Measurements from ENCODE around the gene POU3F2.

POU3F2 gene

DNA sequence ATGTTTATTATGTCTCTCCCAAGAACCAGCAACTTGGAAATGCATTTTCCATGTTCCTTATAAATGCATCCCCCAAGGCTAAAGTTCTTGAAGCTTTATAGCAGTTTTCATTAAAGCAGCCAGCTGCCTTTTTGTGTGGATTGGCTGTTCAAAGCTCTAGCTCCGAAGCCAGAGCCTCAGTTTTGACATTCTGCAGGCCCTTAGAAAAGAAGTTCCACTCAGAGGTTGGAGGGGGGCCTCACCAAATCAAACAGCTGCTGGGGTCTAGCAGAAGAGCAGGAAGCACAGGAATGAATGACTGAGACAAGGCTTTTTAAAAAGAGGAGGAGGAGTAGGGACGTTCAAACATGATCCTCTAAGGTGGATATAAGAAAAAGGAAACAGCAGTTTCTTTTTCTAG lies 4.2 kb upstream of the POU3F2 start:
- no peak for DNase-seq (ENCODE audit: low read depth in 1 of 2, low spot score in 1 of 2)

DNA sequence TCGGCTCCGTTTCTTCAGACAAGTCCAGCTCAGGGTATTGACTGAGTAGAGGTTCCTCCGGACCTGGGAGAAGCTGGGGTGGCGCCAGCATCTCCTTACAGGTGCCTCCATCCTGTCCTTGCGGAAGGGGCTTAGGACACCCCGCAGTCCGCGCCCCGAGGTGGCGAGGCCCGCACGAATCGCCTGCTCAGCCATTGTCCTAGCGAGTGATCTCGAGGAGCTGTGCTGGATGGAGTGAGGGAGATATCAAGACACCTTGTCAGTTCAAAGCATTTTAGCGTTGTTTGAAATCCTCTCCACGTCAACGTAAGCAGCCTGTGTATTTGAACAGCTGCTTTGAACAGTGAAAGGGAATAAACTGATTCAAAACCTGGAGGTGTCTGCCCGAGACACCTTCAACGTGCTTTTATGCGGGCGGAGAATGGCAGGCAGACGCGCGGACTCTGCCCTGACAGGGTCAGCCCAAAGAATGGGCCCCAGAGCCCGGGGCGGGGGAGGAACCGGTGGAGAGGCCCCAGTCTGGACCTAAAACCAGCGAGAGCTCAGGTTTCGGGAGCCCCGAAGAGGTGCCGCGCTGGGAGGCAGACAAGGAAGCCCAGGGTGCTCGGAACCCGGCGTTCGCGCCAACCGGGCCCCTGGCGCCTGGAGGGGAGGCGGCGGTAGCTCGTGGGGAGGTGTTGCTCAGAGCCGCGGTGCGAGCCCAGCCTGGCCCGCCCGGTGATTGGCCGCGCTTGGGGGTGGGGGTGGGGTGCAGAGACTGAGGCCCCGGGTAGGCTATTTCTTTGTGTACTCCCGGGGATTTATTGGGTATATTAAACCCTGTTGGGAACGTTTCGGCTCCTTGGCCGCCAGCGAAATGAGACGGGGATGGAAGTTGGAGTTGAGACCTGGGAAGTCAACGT lies 3.1 kb upstream of the POU3F2 start:
- no peak for DNase-seq (ENCODE audit: low read depth in 1 of 2, low spot score in 1 of 2)

DNA sequence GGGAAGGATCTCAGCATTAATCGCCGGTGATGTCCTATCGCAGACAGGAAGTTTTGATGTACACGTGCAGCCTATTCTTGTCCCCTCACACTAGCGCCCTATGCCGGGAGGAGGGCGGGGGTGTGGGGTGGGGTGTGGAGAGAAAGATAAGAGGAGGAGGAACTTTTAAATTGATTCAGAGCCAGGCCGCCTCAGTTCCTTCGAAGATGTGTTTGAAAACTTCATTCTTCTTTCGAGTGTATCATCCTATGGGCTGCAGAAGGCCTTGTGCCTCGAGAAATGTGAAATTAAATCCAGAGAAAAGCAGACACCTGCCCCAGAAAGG lies 2.5 kb upstream of the POU3F2 start:
- DNase-seq (ENCODE audit: low read depth in 1 of 2, low spot score in 1 of 2): no peak

DNA sequence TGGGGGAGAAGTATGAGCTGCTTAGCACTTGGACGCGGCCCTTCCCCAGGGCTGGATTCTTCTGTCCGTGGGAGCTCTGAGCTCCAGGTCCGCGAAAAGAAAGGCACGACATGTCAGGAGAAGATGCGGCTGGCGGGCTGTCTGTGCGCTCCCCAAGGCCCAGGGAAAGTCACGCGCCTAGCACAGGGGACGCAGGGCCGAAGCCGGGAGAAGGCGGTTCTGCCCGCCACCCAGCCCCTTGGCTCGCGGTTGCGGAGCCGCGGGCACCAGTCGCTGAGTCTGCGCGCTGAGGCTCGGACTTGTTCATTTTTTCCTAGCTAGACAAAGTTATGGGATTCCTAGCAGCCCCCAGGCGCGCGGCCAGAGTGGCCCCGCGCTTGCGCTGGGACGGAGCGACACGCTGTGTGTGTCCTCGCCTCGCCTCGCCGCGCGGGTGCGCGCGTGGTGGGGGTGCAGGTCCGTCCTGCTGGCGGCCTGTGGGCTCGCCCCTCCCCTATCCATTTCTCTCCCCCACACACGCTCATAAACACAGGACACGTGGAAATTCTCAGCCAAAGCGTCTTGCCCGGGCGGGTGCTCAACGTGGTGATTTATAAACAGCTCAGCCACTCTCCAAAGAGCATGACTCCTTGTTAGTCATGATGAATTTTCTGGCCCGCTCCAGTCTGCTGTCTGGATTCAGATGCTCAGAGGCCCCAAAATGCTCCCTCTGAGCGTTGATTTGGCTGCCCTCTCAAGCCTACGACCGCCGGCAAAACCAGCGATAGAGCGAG lies 1.9 kb upstream of the POU3F2 start:
- DNase-seq (ENCODE audit: low read depth in 1 of 2, low spot score in 1 of 2): no peak

DNA sequence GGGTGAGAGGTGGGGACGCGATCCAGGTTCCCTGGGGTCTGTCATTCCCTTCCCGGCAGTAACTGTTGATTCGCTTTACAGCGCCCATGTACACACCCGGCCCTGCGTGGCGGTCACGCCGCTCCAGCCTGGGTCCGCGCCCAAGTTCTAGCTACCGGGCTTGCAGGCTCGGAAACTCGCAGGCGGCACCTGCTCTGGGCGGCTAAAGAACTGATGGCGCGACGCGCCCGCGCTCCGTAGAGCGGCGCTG lies 1.4 kb upstream of the POU3F2 start:
- DNase-seq (ENCODE audit: low read depth in 1 of 2, low spot score in 1 of 2): no peak

DNA sequence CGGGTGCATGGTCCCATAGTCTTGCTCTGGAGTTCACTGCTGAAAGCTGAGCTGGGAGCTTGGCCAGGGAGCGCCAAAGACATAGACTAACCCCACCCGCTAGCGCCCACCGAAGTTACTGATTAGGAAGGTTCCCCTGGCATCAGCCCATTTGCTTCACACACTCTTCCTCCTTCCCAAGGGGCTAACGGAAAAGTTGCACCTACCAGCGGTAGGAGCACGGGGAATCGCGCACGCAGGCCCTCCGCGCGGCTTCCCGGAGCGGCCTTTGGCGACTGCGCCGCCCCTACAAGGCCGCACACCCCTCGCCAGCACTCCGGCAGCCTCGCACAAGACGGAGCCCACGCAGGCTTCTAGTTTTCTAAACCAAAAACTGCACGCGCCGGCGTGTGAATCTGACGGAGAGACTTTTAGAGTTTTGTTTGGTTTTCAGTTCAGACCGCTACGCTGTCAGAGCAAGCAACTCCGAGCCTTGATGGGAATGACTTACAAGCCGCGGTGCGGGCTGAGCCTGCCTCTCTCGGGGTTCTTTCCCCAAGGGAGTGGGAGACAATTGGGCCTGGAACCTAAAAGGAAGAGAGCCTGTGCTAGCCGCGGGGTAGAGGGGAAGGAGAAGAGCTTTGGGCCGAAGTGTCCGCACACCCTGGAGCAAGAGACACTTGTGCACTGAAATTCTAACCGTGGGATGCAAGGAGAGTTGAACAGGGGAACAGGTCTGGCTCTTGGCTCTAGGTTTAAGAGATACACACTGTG lies 891 bp upstream of the POU3F2 start:
- DNase-seq (ENCODE audit: low read depth in 1 of 2, low spot score in 1 of 2): no peak

DNA sequence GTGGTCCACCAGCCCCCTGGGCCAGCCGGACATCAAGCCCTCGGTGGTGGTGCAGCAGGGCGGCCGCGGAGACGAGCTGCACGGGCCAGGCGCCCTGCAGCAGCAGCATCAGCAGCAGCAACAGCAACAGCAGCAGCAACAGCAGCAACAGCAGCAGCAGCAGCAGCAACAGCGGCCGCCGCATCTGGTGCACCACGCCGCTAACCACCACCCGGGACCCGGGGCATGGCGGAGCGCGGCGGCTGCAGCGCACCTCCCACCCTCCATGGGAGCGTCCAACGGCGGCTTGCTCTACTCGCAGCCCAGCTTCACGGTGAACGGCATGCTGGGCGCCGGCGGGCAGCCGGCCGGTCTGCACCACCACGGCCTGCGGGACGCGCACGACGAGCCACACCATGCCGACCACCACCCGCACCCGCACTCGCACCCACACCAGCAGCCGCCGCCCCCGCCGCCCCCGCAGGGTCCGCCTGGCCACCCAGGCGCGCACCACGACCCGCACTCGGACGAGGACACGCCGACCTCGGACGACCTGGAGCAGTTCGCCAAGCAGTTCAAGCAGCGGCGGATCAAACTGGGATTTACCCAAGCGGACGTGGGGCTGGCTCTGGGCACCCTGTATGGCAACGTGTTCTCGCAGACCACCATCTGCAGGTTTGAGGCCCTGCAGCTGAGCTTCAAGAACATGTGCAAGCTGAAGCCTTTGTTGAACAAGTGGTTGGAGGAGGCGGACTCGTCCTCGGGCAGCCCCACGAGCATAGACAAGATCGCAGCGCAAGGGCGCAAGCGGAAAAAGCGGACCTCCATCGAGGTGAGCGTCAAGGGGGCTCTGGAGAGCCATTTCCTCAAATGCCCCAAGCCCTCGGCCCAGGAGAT lies 1.0 kb downstream of the POU3F2 start:
- no peak for DNase-seq (ENCODE audit: low read depth in 1 of 2, low spot score in 1 of 2)

DNA sequence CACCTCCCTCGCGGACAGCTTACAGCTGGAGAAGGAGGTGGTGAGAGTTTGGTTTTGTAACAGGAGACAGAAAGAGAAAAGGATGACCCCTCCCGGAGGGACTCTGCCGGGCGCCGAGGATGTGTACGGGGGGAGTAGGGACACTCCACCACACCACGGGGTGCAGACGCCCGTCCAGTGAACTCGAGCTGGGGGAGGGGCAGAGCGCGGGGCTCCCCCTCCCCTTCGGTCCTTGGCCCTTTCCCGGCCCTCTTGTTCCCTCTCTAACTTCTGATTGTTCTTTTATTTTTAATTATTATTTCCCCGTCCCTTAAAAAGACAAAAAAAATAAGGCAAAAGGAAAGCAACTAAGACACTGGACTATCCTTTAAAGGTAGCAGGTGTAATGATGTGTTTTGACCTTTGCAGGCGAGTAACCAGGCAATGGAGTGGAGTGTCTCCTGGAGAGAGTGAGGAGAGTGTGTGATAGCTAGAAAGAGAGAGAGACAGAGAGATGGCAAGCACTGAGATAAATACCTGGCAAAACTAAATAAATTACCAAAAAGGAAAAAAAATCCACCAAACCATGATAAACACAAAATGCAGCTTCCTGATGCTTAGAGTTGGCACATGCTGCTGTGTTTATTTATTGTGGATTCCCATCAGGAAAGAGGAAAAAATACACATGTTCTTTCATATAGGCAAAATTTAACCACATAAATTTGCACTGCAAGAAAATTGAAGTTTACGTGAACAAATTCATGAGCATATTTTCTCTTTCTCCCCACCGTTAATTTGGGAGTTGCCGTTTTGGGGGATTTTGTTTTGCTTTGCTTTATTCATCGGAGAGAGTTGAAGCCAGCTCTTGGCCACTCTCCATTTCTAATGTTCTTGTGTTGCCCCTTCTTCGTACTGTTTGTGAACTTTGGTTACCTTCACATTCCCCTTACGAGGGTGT lies 1.9 kb downstream of the POU3F2 start:
- no peak for DNase-seq (ENCODE audit: low read depth in 1 of 2, low spot score in 1 of 2)

DNA sequence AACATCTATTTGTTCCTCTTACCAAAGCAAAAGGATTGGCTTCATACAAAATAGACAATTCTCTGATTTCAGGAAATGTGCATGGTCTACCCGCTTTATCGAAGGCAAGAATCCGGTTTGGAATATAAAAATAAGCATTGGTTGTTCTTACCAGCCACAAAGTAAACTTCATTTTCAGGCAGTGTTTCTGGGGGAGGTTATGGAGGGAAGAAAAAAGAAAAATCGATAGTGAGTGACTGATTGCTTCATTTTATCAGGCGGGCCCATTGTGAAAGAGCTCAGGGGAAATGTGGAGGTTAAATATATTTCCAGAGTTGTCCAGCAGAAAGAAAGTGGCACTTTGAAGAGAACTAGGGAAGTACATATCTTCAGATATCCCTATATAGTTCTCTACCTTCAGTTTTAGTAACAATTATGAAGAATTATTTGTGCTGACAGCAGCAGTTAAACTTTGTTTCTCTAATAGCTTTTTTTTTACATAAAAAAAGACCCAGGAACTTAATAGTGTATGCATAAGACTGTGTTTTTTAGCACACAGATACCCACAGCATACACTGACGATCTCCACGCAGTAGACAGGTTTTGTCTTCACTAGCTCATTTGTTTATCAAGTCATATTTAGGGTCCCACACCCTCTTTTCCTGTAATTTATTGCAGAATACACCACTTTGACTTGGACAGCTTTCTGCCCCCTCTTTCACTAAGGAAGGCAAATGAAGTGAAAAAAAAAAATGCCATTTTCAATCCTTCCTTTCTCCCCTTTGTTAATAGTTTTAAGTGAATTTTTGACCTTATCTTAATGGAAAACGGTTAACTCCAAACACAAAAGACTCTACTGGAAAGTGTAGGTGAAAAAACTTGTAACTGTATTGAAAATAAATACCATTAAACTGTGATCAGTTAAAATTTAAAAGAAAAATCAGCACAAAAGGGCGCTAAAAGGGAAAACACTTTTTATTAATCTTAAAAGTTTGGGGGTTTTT lies 2.9 kb downstream of the POU3F2 start:
- DNase-seq (ENCODE audit: low read depth in 1 of 2, low spot score in 1 of 2): no peak

DNA sequence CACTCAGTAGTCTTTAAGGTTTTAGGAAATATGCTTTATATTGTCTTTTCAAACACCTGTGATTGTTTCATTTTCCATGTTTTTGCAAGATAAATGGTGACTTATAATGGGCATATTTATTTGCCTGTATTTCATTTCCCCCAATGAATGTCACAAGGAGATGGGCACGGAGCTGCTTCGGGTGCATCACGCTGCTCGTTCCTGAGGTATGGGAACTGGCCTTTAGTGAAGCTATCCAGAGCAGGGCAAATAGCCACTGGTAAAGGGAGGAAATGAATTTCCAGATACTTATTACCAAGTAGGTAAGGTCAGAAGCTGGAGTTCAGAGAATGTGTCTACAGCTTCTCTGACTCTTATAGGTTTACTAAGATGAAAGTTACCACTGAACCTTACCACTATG lies 3.7 kb downstream of the POU3F2 start:
- no peak for DNase-seq (ENCODE audit: low read depth in 1 of 2, low spot score in 1 of 2)

DNA sequence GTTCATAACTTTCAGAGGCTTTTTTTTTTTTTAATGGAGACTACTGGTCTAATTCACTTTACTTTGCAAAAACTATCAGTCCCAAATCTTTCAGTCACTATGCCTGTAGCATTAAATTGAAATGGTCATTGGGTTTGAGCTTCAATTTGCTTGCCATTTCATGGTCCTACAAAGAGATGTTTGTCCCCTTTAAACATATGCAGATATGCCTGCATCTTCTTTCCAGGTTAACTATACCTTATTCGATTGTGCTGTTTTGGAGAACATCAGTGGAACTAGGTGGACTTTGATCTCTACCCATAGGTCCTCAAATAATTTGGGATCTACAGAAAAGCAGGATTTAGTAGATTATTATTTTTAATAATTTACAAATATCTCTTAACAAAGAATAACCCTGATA lies 4.6 kb downstream of the POU3F2 start:
- no peak for DNase-seq (ENCODE audit: low read depth in 1 of 2, low spot score in 1 of 2)

DNA sequence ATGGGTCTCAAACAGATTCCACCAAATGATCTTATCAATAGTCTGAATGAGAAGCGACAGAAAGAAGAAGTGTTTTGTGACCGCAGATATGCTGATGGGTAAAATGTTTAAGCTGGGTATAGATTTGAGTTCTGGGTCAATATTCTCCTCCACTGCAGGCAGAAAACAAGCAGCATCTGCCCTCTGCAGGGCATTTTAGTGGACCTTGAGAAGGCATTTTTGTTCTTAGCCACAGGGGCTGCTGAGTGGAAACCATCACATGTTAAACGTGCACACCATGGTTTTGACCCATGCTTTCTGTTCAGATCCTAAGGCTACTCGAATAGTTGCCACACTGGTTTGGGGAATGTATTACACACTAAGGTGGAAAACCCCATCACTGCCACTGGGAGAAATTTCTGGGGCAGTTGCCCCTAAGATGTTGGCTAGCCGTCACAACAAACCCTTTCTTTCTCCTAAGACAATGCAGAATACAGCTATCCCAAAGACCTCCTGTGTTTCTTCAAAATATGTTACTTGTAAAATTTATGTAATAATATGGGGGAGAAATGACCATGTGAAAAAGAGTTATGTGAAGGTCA lies 5.5 kb downstream of the POU3F2 start:
- no peak for DNase-seq (ENCODE audit: low read depth in 1 of 2, low spot score in 1 of 2)

DNA sequence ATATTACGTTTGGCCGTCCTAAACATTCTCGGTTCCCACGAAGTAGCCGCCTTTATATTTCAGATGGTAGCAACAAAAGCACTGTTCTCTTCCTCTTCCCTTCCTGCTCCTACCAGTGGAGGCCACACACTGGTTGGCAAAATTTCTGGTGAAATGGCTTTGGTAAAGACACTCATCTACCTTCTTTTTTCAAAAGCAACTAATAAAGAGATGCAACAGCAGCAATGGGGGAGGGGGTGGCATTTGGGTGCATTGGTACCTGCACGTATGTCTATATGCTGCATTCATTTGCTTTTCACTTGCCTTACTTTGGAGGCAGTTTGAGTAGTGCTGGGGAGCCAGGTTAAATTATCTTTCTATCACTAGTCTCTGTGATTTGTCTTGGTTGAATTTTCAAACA lies 6.0 kb downstream of the POU3F2 start:
- DNase-seq (ENCODE audit: low read depth in 1 of 2, low spot score in 1 of 2): no peak

DNA sequence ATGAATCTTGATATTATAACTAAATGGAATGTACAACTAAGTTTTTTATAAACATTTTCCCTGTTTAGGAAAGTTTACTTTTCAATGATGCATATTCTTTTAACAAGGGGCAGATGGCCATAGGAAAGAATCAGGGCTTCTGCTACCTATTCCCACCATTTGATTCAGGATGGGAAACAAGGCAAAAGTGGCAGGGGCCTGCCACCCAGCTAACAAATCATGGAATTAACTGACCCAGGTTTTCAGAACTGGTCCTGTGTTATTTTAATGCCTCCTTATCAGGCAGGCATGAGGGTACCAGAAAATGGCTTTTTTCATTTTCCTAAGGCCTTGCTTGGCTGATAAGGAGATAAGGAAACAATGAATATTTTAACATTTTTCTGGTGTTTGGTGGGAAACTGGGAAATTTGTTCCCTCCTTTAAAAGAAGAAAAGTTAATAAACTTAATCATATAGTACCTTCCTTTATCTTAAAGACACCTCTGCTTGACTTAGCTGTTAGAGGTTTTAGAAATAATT lies 6.7 kb downstream of the POU3F2 start:
- DNase-seq (ENCODE audit: low read depth in 1 of 2, low spot score in 1 of 2): no peak

DNA sequence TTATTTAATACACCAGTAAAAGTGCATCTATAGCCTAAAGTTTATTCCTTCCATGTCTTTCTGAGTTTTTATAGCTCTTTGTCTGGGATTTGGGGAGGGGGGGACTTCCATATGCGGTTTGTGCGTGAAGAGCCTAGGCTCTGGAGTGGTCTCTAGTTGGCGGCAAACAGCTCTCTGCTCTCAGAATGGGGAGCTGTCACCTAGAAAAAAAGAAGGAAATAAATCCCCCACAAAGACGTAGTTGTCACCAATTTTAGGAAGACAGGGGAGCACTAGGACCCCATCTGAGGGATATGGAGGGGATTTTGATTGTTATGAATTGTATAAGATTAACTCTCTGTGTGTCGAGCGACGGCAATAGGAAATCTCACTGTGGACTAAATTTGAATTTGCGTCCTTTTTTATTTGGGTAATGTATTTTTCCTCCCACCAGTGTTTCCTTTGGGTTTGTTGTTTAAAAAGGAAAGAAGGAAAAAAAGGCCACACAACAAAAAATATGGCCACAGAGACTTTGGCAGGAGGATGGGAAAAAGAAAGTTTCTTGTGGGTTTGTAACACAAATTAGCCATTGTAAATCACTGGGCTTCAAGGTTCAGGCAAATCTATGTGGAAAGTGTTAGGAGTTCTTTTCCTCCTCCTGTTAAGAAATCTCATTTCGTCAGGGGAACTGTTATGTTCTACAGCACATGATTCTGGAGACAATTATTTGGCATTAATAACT lies 7.4 kb downstream of the POU3F2 start:
- DNase-seq (ENCODE audit: low read depth in 1 of 2, low spot score in 1 of 2): no peak

DNA sequence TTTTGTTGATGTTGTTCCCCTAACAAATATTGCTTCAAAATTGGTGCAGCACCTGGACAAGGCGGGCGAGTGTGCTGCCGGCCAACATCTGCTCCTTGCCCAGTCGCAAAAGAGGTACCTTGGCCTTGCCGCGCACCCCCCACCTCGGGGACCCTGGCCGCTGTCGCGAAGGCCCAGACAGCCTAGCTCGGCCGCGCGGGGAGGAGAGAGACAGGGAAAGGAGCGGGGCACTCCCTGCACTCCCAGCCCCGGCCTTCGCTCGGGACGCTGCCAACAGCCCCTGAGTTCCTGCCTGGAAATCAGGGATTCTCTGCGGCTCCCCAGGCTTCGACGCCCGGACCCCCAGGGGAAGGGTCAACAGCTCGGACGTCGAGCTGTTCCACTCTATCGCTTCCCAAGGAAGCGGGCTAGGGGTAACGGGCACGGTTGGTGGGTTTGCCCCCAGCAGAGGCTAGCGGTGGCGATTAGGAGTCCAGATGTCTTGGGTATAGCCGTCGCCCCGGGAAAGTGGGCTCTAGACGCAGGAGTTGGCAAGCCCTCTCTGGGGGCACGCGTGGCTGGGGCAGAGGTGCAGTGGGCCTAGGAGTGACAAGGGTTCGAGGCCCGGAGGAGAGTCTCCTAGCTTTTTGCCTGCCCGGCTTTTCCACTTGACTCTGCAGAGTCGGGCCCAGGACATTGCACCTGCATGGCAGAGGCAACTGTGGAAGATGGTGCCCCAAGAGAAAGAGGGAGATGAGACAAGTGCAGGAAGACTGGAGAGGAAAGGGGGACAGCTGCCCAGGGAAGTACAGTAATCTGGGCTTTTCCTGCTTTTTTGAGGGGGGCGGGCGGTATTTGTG lies 8.2 kb downstream of the POU3F2 start:
- no peak for DNase-seq (ENCODE audit: low read depth in 1 of 2, low spot score in 1 of 2)

Data from stimulated activated CD4-positive, alpha-beta T cell treated with anti-CD3 and anti-CD28 coated beads, Interleukin-15, amount 100 ng/mL, for 1 hour (primary cell).